ENCODE results near the gene RAB22A. TPM values are rescaled to one million over a fixed set of nuclear protein-coding genes. Genes with fewer than 3 reads are reported as not detected.

The RAB22A gene
- total RNA-seq, 1 donor from 2014 or later: 21.3 TPM

DNA sequence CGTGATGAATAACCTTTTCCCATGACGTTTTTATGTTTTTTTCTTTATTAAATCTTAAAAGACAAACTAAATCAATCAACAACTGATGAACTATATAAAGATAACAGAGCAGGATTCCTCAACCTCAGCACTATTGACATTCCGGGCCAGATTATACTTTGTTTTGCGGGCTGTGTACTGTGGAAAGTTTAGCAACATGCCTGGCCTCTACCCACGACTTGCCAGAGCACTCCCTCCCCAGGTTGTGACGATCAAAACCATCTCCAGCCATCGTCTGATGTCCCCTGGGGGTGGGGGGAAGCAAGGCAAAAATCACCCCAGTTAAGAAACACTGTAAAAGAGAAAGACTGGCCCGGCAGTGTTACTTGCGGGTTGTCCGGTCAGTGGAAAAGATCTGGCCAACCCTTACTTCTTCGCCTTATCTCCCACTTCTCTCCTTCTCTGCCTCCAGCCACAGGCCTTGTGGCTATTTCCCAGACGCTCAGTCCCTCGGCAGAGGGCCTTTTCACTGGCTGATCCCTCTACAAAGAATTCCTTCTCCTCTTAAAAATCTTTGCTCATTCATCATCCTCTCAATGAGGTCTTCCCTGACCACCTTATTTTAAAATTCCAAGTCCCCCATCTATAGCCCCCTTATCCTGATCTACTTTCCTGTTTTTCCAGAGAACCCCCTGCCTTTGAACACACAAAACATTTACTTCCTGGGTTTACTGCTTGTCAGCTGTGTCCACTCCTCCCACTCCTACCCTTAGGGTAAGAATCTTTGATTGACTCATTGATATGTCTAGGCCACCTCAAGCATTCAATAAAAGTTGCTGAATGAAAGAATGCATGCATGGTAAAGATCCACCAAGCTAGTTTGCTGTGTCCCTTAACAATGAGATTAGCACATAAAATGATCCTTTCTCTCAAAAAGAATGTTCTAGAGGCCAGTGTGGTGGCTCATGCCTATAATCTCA, 14.7 kb upstream of the RAB22A start:
- no peaks in the 10 kb centered on the region for H3K27me3 Mint-ChIP-seq (ENCODE audit: unreplicated experiment)
- H3K4me3 Mint-ChIP-seq (ENCODE audit: unreplicated experiment): no peak overlapping the region
- H3K4me1 Mint-ChIP-seq (ENCODE audit: unreplicated experiment): peaks cover 2% of the 10 kb centered on the region
- no peak for DNase-seq (ENCODE audit: extremely low spot score, unreplicated experiment)
- TF ChIP-seq, protein P1, sequence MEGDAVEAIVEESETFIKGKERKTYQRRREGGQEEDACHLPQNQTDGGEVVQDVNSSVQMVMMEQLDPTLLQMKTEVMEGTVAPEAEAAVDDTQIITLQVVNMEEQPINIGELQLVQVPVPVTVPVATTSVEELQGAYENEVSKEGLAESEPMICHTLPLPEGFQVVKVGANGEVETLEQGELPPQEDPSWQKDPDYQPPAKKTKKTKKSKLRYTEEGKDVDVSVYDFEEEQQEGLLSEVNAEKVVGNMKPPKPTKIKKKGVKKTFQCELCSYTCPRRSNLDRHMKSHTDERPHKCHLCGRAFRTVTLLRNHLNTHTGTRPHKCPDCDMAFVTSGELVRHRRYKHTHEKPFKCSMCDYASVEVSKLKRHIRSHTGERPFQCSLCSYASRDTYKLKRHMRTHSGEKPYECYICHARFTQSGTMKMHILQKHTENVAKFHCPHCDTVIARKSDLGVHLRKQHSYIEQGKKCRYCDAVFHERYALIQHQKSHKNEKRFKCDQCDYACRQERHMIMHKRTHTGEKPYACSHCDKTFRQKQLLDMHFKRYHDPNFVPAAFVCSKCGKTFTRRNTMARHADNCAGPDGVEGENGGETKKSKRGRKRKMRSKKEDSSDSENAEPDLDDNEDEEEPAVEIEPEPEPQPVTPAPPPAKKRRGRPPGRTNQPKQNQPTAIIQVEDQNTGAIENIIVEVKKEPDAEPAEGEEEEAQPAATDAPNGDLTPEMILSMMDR (IDR thresholded peaks at IDR 0.05): no peak
- H3K27ac Mint-ChIP-seq (ENCODE audit: unreplicated experiment): no peak overlapping the region
- peaks cover 3% of the 10 kb centered on the region for H3K9me3 Mint-ChIP-seq (ENCODE audit: unreplicated experiment)
- H3K36me3 Mint-ChIP-seq (ENCODE audit: unreplicated experiment): no peaks in the 10 kb centered on the region

DNA sequence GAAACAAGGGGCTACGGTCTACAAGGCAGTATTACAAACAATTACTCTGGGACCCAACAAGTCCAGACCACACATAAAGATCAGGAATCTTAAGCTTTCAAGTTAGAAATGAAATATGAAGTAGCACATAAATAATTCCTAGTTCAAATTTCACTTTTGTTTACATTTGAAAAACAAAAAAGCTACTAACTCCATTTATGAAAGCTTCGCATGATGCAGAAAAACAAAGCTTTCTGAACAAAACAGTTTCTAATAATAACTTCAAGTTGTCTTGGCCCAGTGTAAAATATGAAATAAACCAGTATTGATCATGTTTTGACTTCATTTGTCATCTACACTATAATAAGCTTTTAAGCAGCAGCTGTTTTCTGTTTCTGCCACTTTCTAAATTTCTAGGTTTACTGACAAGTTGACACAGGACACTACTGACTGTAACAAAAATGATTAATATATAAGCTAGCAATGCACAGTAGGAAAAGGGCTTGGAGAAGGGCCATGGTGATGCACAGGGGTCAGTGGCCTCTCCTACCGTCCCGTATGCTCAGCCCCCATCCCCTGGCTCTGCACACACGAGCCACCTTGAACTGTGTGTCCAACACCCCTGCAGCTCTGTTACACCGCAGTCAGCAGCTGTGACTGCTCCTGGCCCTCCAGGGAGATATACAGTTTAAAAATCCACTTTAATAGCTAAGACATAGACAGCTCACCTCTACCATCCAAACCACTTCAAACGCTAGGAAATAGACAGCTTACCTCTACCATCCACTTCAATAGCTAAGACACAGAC, 13.3 kb upstream of the RAB22A start:
- TF ChIP-seq, protein P1 (IDR thresholded peaks at IDR 0.05): no peak
- Mint-ChIP-seq H3K9me3 (ENCODE audit: unreplicated experiment) (peaks cover 3% of the 10 kb centered on the region), H3K4me1 (ENCODE audit: unreplicated experiment) (peaks cover 2% of the 10 kb centered on the region), H3K4me3 (ENCODE audit: unreplicated experiment) (no peak overlapping the region), H3K27ac (ENCODE audit: unreplicated experiment) (no peak overlapping the region), H3K36me3 (ENCODE audit: unreplicated experiment) (no peaks in the 10 kb centered on the region), H3K27me3 (ENCODE audit: unreplicated experiment) (no peaks in the 10 kb centered on the region)
- no peak for DNase-seq (ENCODE audit: extremely low spot score, unreplicated experiment)

DNA sequence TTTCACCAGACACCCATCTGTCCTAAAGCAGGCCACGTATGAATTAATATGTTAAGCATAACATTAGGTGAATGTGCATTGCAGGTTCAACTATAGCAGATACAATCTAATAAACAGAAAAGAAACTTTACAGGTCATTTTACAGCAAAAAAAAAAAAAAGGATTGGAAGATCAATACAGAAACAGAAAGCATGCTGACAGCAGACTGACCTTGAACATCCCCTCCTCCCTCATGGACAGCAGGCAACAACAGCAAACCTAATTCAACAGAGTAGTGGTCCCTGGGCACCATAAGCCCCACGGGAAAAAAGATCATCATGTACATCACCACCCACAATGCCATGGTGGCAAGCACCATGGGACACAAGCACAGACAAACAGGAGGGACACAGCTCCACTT, 12.1 kb upstream of the RAB22A start:
- H3K36me3 Mint-ChIP-seq (ENCODE audit: unreplicated experiment): no peaks in the 10 kb centered on the region
- H3K27ac Mint-ChIP-seq (ENCODE audit: unreplicated experiment): no peak overlapping the region
- peaks cover 2% of the 10 kb centered on the region for H3K4me1 Mint-ChIP-seq (ENCODE audit: unreplicated experiment)
- TF ChIP-seq, protein P1 (IDR thresholded peaks at IDR 0.05): no peak
- DNase-seq (ENCODE audit: extremely low spot score, unreplicated experiment): no peak
- no peaks in the 10 kb centered on the region for H3K27me3 Mint-ChIP-seq (ENCODE audit: unreplicated experiment)
- H3K4me3 Mint-ChIP-seq (ENCODE audit: unreplicated experiment): no peak overlapping the region
- H3K9me3 Mint-ChIP-seq (ENCODE audit: unreplicated experiment): no peaks in the 10 kb centered on the region

DNA sequence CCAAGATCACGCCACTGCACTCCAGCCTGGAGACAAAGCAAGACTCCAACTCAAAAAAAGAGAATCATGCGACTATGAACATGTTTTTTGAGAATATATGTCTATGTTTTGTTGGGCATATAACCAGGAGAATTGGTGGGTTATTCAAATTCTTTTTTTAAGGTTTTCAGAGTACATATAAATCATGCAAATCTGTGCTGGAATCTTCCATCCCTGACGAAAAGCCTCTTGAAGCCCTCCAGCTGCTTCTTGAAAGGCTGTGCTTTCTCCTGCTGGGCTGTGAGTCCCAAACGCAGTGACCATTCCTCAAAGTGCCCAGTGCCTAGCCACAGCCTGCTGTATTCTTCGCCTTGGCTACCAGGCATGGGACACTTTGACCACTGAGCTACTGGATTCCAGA, 9.2 kb upstream of the RAB22A start:
- no peak for DNase-seq (ENCODE audit: extremely low spot score, unreplicated experiment)
- Mint-ChIP-seq H3K4me3 (ENCODE audit: unreplicated experiment) (no peak overlapping the region), H3K4me1 (ENCODE audit: unreplicated experiment) (no peaks in the 10 kb centered on the region), H3K9me3 (ENCODE audit: unreplicated experiment) (no peaks in the 10 kb centered on the region), H3K27me3 (ENCODE audit: unreplicated experiment) (no peaks in the 10 kb centered on the region), H3K36me3 (ENCODE audit: unreplicated experiment) (no peaks in the 10 kb centered on the region), H3K27ac (ENCODE audit: unreplicated experiment) (no peak overlapping the region)
- TF ChIP-seq, protein P1 (IDR thresholded peaks at IDR 0.05): no peak

DNA sequence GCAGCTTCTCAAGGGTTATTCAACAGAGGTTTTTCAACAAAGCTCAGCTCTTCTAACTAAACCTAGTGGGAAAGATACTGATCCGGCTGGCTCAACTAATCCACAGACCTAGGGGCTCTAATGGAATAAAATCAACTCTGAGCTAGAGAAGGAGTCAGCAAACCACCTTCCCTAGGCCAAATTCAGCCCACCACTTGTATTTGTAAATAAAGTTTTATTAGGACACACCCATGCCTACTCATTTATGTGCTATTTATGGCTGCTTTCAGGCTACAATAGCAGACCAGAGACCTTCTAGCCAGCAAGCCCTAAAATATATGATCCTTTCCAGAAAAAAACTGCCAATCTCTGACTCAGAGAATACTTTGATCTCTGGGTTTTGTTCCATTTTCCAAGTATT, 6.0 kb upstream of the RAB22A start:
- TF ChIP-seq, protein P1 (IDR thresholded peaks at IDR 0.05): no peak
- no peak for DNase-seq (ENCODE audit: extremely low spot score, unreplicated experiment)
- peaks cover 13% of the 10 kb centered on the region for H3K4me1 Mint-ChIP-seq (ENCODE audit: unreplicated experiment)

More for the DNA sequence above, 6.0 kb upstream of the RAB22A start:
- Mint-ChIP-seq H3K36me3 (ENCODE audit: unreplicated experiment) (no peaks in the 10 kb centered on the region), H3K9me3 (ENCODE audit: unreplicated experiment) (no peaks in the 10 kb centered on the region), H3K4me3 (ENCODE audit: unreplicated experiment) (no peak overlapping the region), H3K27ac (ENCODE audit: unreplicated experiment) (no peak overlapping the region), H3K27me3 (ENCODE audit: unreplicated experiment) (no peaks in the 10 kb centered on the region)
